ENCODE results near the gene GALNT2. TPM values are rescaled to one million over a fixed set of nuclear protein-coding genes. Genes with fewer than 3 reads are reported as not detected.

The GALNT2 gene
- total and polyA plus RNA-seq, 2 donors from 2014 or later: 20.2 to 59.2 TPM

DNA sequence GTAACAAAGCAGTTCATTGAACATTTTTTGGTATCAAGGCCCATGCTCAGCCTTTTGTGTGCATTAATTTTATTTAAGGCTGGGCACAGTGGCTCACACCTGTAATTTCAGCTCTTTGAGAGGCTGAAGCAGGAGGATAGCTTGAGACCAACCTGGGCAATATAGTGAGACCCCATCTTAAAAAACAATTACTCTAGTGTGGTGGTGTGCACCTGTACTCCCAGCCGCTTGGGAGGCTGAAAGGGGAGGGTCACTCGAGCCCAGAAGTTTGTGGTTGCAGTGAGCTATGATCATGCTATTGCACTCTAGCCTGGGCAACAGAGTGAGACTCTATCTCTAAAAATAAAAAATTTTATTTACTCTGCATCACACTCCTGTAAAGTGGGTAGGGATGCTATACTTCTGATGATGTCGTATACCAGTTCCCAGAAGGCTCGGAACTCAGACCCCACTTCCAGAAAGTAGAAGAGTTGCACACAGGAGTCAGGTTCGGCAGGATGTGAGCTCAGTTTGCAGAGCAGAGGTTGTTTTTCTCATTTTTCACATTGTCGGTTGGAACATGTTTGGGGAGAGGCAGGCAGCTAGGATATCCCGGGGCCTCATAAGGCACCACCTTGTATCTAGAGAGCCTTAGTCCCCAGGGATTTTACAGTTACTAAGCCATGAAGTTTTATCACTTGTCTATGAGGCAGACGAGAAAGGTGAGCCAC is 144.6 kb downstream of the GALNT2 start:
- FAIRE-seq: no peak
- no peak overlapping the region for H3K27ac ChIP-seq (ENCODE audit: low read depth in 2 of 2, low read length in 2 of 2)
- intact Hi-C loops (cut with DNase I): no loop called here
- H3K9ac ChIP-seq (ENCODE audit: low read length in 3 of 3): no peak overlapping the region
- no peaks in the 10 kb centered on the region for H3K9me3 ChIP-seq (ENCODE audit: control insufficient read depth in 2 of 3, insufficient read depth in 1 of 3, low read length in 3 of 3)
- H3K4me3 ChIP-seq (ENCODE audit: low read length in 3 of 3): no peak overlapping the region
- no peaks in the 10 kb centered on the region for H3K36me3 ChIP-seq (ENCODE audit: control insufficient read depth in 2 of 3, insufficient read depth in 3 of 3, low read length in 3 of 3)
- H3K4me1 ChIP-seq (ENCODE audit: control insufficient read depth in 2 of 3, insufficient read depth in 2 of 3, low read depth in 1 of 3, low read length in 3 of 3): peaks cover 0 to 9% (median 0%) of the 10 kb centered on the region in 3 donors
- H3K27me3 ChIP-seq (ENCODE audit: control insufficient read depth, insufficient read depth, low read length): no peaks in the 10 kb centered on the region
- TF ChIP-seq, protein P1, sequence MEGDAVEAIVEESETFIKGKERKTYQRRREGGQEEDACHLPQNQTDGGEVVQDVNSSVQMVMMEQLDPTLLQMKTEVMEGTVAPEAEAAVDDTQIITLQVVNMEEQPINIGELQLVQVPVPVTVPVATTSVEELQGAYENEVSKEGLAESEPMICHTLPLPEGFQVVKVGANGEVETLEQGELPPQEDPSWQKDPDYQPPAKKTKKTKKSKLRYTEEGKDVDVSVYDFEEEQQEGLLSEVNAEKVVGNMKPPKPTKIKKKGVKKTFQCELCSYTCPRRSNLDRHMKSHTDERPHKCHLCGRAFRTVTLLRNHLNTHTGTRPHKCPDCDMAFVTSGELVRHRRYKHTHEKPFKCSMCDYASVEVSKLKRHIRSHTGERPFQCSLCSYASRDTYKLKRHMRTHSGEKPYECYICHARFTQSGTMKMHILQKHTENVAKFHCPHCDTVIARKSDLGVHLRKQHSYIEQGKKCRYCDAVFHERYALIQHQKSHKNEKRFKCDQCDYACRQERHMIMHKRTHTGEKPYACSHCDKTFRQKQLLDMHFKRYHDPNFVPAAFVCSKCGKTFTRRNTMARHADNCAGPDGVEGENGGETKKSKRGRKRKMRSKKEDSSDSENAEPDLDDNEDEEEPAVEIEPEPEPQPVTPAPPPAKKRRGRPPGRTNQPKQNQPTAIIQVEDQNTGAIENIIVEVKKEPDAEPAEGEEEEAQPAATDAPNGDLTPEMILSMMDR (IDR thresholded peaks at IDR 0.05; ENCODE audit: borderline replicate concordance, extremely low read depth, insufficient read depth): no peak
- DNase-seq: no peak

DNA sequence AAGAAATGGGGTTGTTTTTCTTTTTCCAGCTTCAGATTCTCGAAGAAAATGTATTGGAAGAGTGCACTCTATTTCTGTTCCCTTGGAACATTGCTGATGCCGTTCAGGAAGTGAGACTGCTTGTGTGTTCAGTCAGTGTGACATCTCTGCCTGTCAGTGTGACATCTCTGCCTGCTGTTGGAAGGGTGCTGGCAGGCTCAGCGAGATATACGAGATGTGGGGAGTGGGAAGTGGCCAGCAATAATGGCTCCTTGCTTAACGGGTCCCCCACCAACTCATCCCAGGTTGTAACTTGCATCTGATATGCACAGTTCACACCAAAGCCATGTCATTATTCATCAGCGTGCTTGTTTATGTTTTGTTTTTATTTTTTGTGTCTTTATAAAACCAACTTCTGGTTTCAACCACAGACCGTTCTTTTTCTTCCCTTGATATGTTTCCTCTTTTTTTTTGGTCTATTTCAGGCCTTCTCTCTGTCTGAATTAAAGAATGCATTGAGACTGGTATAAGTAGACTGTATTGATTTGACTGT is 145.4 kb downstream of the GALNT2 start:
- TF ChIP-seq, protein P1 (IDR thresholded peaks at IDR 0.05; ENCODE audit: borderline replicate concordance, extremely low read depth, insufficient read depth): no peak
- H3K4me1 ChIP-seq (ENCODE audit: control insufficient read depth in 2 of 3, insufficient read depth in 2 of 3, low read depth in 1 of 3, low read length in 3 of 3): peaks cover 0 to 9% (median 0%) of the 10 kb centered on the region in 3 donors
- FAIRE-seq (no peak), DNase-seq (no peak)
- H3K27me3 ChIP-seq (ENCODE audit: control insufficient read depth, insufficient read depth, low read length): no peaks in the 10 kb centered on the region
- H3K4me3 ChIP-seq (ENCODE audit: low read length in 3 of 3): no peak overlapping the region
- no peaks in the 10 kb centered on the region for H3K36me3 ChIP-seq (ENCODE audit: control insufficient read depth in 2 of 3, insufficient read depth in 3 of 3, low read length in 3 of 3)
- H3K27ac ChIP-seq (ENCODE audit: low read depth in 2 of 2, low read length in 2 of 2): no peak overlapping the region
- no peaks in the 10 kb centered on the region for H3K9me3 ChIP-seq (ENCODE audit: control insufficient read depth in 2 of 3, insufficient read depth in 1 of 3, low read length in 3 of 3)
- intact Hi-C loops (cut with DNase I): no loop called here
- H3K9ac ChIP-seq (ENCODE audit: low read length in 3 of 3): no peak overlapping the region

DNA sequence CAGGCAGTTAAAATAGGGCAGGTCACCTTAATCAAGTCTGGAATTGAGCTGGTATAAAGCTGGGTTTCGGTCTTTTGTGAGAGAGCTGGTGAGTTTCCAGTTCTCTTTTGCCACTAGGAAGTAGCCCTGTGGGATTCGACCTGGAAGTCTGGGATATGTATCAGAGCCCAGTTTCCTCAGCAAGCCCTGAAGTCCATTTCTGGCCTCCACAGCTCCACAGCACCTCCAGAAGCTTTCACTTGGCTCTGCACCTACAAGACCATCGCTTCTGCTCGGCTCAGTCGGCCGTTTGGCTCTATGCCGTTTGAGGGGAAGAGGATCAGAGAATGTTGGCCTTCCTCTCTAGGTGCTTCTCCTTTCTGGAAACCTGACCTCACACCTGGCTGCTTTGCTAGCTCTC is 148.0 kb downstream of the GALNT2 start:
- H3K27me3 ChIP-seq (ENCODE audit: control insufficient read depth, insufficient read depth, low read length): no peaks in the 10 kb centered on the region
- peaks cover 0 to 9% (median 0%) of the 10 kb centered on the region in 3 donors for H3K4me1 ChIP-seq (ENCODE audit: control insufficient read depth in 2 of 3, insufficient read depth in 2 of 3, low read depth in 1 of 3, low read length in 3 of 3)
- H3K27ac ChIP-seq (ENCODE audit: low read depth in 2 of 2, low read length in 2 of 2): no peak overlapping the region
- FAIRE-seq: no peak
- H3K4me3 ChIP-seq (ENCODE audit: low read length in 3 of 3): no peak overlapping the region
- H3K9ac ChIP-seq (ENCODE audit: low read length in 3 of 3): no peak overlapping the region
- H3K9me3 ChIP-seq (ENCODE audit: control insufficient read depth in 2 of 3, insufficient read depth in 1 of 3, low read length in 3 of 3): no peaks in the 10 kb centered on the region
- intact Hi-C loops (cut with DNase I): no loop called here
- TF ChIP-seq, protein P1 (IDR thresholded peaks at IDR 0.05; ENCODE audit: borderline replicate concordance, extremely low read depth, insufficient read depth): peak; percentile 43
- peak in 3 of 5 donors; percentile 26 to 47 (median 30) for DNase-seq
- H3K36me3 ChIP-seq (ENCODE audit: control insufficient read depth in 2 of 3, insufficient read depth in 3 of 3, low read length in 3 of 3): no peaks in the 10 kb centered on the region

Measured in kidney (tissue), 14 donors.